Neuronal stem cell (in vitro differentiated cells): Measurements from ENCODE around the gene WBP4.

Experiments used
- DNase-seq: peaks from one replicate; pipeline ENCODE4 v3.0.0-alpha.2; 2013; ENCODE audit warnings: low spot score
- H2AFZ ChIP-seq: one replicate; pipeline ENCODE4 v1.6.1; 2013; ENCODE audit warnings: mild to moderate bottlenecking, low read length, inconsistent platforms
- H2AK5ac ChIP-seq: 2 replicates; pipeline ENCODE4 v1.6.1; 2013; ENCODE audit warnings: low read depth, mild to moderate bottlenecking, inconsistent platforms, low read length, moderate library complexity, mixed read lengths
- H2BK120ac ChIP-seq: 2 replicates; pipeline ENCODE4 v1.6.1; 2013; ENCODE audit warnings: low read depth, mild to moderate bottlenecking, inconsistent platforms, low read length, moderate library complexity, mixed read lengths
- H2BK12ac ChIP-seq: one replicate; pipeline ENCODE4 v1.6.1; 2013; ENCODE audit warnings: low read length, inconsistent platforms
- H2BK15ac ChIP-seq: 2 replicates; pipeline ENCODE4 v1.6.1; 2013; ENCODE audit warnings: mild to moderate bottlenecking, low read length, inconsistent platforms, mixed read lengths
- H2BK5ac ChIP-seq: one replicate; pipeline ENCODE4 v1.6.1; 2013; ENCODE audit warnings: inconsistent platforms, mild to moderate bottlenecking, low read length, moderate library complexity
- H3K14ac ChIP-seq: one replicate; pipeline ENCODE4 v1.6.1; 2013; ENCODE audit warnings: low read length, inconsistent platforms
- H3K18ac ChIP-seq: 2 replicates; pipeline ENCODE4 v1.6.1; 2013; ENCODE audit warnings: low read length, inconsistent platforms
- H3K23ac ChIP-seq: 2 replicates; pipeline ENCODE4 v1.6.1; 2013; ENCODE audit warnings: low read depth, mild to moderate bottlenecking, mixed read lengths, low read length, inconsistent platforms; ENCODE audit not compliant: poor library complexity
- H3K27ac ChIP-seq: replicated peaks from 3 replicates; pipeline ENCODE4 v1.5.1; 2013; ENCODE audit warnings: low read length, inconsistent platforms
- H3K27me3 ChIP-seq, 3 experiments: 2 replicates each; pipeline ENCODE4 v1.6.1; 2013; ENCODE audit warnings: low read length in 3 of 3, mild to moderate bottlenecking in 2 of 3, inconsistent platforms in 1 of 3, low read depth in 1 of 3, mixed read lengths in 1 of 3, moderate library complexity in 1 of 3; ENCODE audit not compliant: control insufficient read depth in 3 of 3, insufficient read depth in 3 of 3
- H3K36me3 ChIP-seq, 2 donors: replicated peaks in 1 of 2; 2 replicates each; pipeline ENCODE4 v1.6.1; 2013; ENCODE audit warnings: low read length in 2 of 2; ENCODE audit not compliant: control insufficient read depth in 2 of 2, insufficient read depth in 2 of 2
- H3K4ac ChIP-seq: 2 replicates; pipeline ENCODE4 v1.6.1; 2013; ENCODE audit warnings: inconsistent platforms, mild to moderate bottlenecking, low read length, moderate library complexity
- H3K4me1 ChIP-seq, 2 donors: 1 replicate in 1 of 2; 2 replicates in 1 of 2; pipeline ENCODE4 v1.6.1; 2013; ENCODE audit warnings: low read length in 2 of 2, low read depth in 1 of 2; ENCODE audit not compliant: control insufficient read depth in 2 of 2, insufficient read depth in 1 of 2
- H3K4me2 ChIP-seq: one replicate; pipeline ENCODE4 v1.6.1; 2013; ENCODE audit warnings: mild to moderate bottlenecking, low read length, inconsistent platforms; ENCODE audit not compliant: insufficient read depth, poor library complexity, severe bottlenecking
- H3K4me3 ChIP-seq, 2 donors: 2 replicates each; pipeline ENCODE4 v1.5.1; 2013; ENCODE audit warnings: low read length in 2 of 2, mild to moderate bottlenecking in 2 of 2, inconsistent platforms in 1 of 2, moderate library complexity in 1 of 2
- H3K79me1 ChIP-seq: one replicate; pipeline ENCODE4 v1.6.1; 2013; ENCODE audit warnings: low read depth, mild to moderate bottlenecking, inconsistent platforms, low read length, moderate library complexity
- H3K9ac ChIP-seq: one replicate; pipeline ENCODE4 v1.6.1; 2013; ENCODE audit warnings: mild to moderate bottlenecking, low read depth, low read length, inconsistent platforms; ENCODE audit not compliant: poor library complexity
- H3K9me3 ChIP-seq, 2 donors: replicated peaks in 1 of 2; 2 replicates each; pipeline versions ENCODE3 to v1.6.1; 2013; ENCODE audit warnings: low read length in 2 of 2, mild to moderate bottlenecking in 2 of 2, inconsistent platforms in 1 of 2, low read depth in 1 of 2, mixed read lengths in 1 of 2, moderate library complexity in 1 of 2; ENCODE audit not compliant: control insufficient read depth in 2 of 2, insufficient read depth in 1 of 2
- H4K8ac ChIP-seq: one replicate; pipeline ENCODE4 v1.6.1; 2013; ENCODE audit warnings: low read depth, mild to moderate bottlenecking, inconsistent platforms, low read length, moderate library complexity
- H4K91ac ChIP-seq: one replicate; pipeline ENCODE4 v1.6.1; 2013; ENCODE audit warnings: low read length, low read depth, mild to moderate bottlenecking, inconsistent platforms; ENCODE audit not compliant: poor library complexity
- whole genome bisulfite sequencing, 2 donors: extraction: QIAGEN DNeasy Blood & Tissue Kit; methylation state at CpG; one replicate each; pipeline ENCODE4 v1.1.7; 2013; ENCODE audit warnings: missing lambda C conversion rate in 2 of 2, mixed read lengths in 1 of 2; ENCODE audit not compliant: insufficient read length in 2 of 2, insufficient replicate concordance in 1 of 2; ENCODE audit errors: extremely low coverage in 2 of 2; 5-methylcytosine and 5-hydroxymethylcytosine counted together

WBP4 gene

DNA sequence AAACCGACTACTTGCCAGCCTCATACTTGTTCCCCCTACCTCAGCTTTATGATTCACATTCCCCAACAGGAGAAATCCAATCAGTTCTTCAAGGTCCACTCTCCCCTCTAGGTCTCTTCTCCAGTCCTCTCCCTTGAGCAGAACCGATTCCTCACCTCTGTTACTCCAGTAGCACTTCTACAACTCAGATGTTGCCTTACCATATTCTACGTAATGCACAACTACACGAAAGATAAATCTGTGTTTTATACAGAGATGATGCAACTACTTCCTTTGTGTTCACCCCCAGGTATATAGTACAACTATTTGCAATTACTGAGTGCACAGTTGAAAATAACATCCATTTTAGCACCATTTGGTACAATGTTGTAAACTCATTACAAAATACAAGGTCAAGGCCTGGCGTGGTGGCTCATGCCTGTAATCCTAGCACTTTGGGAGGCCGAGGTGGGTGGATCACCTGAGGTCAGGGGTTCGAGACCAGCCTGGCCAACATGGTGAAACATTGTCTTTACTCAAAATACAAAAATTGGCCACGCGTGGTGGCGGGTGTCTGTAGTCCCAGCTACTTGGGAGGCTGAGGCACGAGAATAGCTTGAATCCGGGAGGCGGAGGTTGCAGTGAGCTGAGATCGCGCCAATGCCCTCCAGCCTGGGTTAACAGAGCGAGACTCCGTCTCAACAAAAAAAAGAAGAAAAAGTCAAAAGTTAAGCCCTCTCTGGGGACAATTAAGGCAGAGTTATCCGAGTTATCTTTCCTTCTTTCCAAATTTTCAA lies 2.8 kb upstream of the WBP4 start:
- H3K9me3 ChIP-seq, result no peaks in the 10 kb centered on the region
- H2AFZ ChIP-seq, result peak overlapping the region; percentile 96
- H2BK5ac ChIP-seq, result no peak overlapping the region
- no peaks in the 10 kb centered on the region for H3K27me3 ChIP-seq
- H4K8ac ChIP-seq, result no peak overlapping the region
- H2BK120ac ChIP-seq, result no peak overlapping the region
- no peak overlapping the region for H3K18ac ChIP-seq
- H3K23ac ChIP-seq, result no peak overlapping the region
- no peak overlapping the region for H2BK12ac ChIP-seq
- no peak overlapping the region for H3K4ac ChIP-seq
- no peak overlapping the region for H2AK5ac ChIP-seq
- H3K9ac ChIP-seq, result no peak overlapping the region
- no peak overlapping the region for H3K14ac ChIP-seq
- H4K91ac ChIP-seq, result no peak overlapping the region
- H2BK15ac ChIP-seq, result no peak overlapping the region
- peak overlapping the region in 1 of 2 donors; percentile 82 for H3K4me3 ChIP-seq
- peaks cover 0 to 5% of the 10 kb centered on the region in 2 donors for H3K36me3 ChIP-seq
- no peak overlapping the region for H3K4me2 ChIP-seq
- H3K79me1 ChIP-seq, result no peaks in the 10 kb centered on the region
- DNase-seq, result no peak
- no CpG with 5 or more reads among the region's 18 CpGs for WGBS, 2 donors
- no peak overlapping the region for H3K27ac ChIP-seq
- H3K4me1 ChIP-seq, result peaks cover 1 to 3% of the 10 kb centered on the region in 2 donors

DNA sequence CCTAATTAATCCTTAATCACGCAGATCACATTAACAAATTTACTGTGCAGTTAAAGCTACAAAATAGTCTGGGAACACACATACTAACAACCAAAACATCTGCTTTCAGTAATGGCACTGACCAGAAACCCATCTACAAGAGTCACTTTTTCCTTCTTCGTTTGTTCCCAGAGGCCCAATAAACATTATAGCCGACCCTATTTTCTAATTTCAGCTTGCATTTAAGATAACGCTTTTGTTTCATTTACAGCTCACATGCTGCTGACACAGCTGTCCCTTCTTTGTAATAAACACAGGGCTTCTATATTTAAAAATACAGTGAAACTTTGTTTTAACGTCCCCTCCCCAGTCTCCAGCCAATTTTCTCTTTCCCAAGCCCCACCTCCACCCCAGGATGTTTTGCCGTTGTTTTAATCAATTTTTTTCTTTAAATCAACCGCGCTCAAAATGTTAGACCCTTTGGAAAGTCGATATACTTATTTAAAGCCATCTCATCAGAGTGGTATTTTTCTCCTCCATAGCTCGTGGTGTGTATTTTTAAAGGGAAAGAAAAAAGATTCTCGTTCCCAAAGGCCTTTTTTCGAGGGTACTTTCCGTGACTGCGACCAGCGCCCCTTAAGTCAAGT lies 1.7 kb upstream of the WBP4 start:
- peaks cover 1 to 3% of the 10 kb centered on the region in 2 donors for H3K4me1 ChIP-seq
- DNase-seq, result no peak

DNA sequence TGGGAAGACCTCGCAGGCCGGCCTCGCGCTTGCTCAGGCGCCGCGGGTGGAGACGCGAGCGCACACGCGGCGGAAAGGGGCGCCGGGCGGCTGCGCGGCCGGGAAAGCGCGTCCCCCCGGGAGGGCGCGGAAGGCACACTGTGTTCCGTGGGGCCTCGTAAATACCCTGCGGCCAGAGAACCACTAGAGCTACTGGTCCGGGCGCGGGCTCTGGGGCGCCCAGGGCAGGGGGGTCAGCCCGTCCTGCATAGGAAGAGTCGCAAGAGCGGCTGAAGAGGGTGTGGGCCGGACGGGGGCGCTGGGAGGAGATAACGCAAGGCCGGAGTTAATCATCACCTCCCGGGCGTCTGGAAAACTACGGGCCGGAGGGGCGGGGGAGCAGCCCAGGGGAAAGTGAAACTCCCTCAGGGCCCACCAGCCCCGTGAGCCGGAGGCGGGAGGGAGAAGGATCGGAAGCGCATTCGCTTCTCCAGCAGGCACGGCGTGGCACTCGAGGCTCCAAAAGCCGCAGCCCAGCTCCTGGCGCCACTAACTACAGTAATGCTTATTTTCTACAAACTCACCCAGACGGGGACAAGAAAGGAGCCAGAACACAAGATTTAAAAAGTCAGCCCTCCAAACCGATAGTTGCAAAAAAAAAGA lies 1.1 kb upstream of the WBP4 start:
- H3K27me3 ChIP-seq, result no peaks in the 10 kb centered on the region
- no CpG with 5 or more reads among the region's 57 CpGs for WGBS, 2 donors
- peak overlapping the region; percentile 92 for H4K8ac ChIP-seq
- peak overlapping the region; percentile 58 for H2BK15ac ChIP-seq
- H3K9me3 ChIP-seq, result no peaks in the 10 kb centered on the region
- DNase-seq, result peak; percentile 84
- peak overlapping the region; percentile 96 for H3K27ac ChIP-seq
- peak overlapping the region; percentile 66 for H3K4me2 ChIP-seq
- peak overlapping the region; percentile 92 for H2BK5ac ChIP-seq
- peaks cover 0 to 3% of the 10 kb centered on the region in 2 donors for H3K4me1 ChIP-seq
- peak overlapping the region; percentile 10 for H2BK12ac ChIP-seq
- peak overlapping the region; percentile 93 for H3K9ac ChIP-seq
- H3K18ac ChIP-seq, result peak overlapping the region; percentile 99
- no peak overlapping the region for H4K91ac ChIP-seq
- H2BK120ac ChIP-seq, result no peak overlapping the region
- peaks cover 0 to 22% of the 10 kb centered on the region in 2 donors for H3K36me3 ChIP-seq
- H3K79me1 ChIP-seq, result no peaks in the 10 kb centered on the region
- no peak overlapping the region for H2AK5ac ChIP-seq
- peak overlapping the region; percentile 66 for H3K4ac ChIP-seq
- no peak overlapping the region for H3K23ac ChIP-seq
- H3K14ac ChIP-seq, result peak overlapping the region; percentile 94
- peak overlapping the region; percentile 82 to 95 for H3K4me3 ChIP-seq
- peak overlapping the region; percentile 96 for H2AFZ ChIP-seq

More for the DNA sequence above, 1.7 kb upstream of the WBP4 start:
- H3K4me2 ChIP-seq, result peak overlapping the region; percentile 66
- no peak overlapping the region for H2BK12ac ChIP-seq
- no peak overlapping the region for H3K14ac ChIP-seq
- no peak overlapping the region for H3K9ac ChIP-seq
- no peak overlapping the region for H2AK5ac ChIP-seq
- no peak overlapping the region for H3K4ac ChIP-seq
- no peaks in the 10 kb centered on the region for H3K9me3 ChIP-seq
- H3K36me3 ChIP-seq, result peaks cover 0 to 16% of the 10 kb centered on the region in 2 donors
- no peak overlapping the region for H3K23ac ChIP-seq
- no peaks in the 10 kb centered on the region for H3K27me3 ChIP-seq
- H2BK15ac ChIP-seq, result peak overlapping the region; percentile 58
- peak overlapping the region; percentile 92 for H4K8ac ChIP-seq
- H3K18ac ChIP-seq, result peak overlapping the region; percentile 99
- peak overlapping the region; percentile 92 for H2BK5ac ChIP-seq
- no CpG with 5 or more reads among the region's 15 CpGs for WGBS, 2 donors
- no peak overlapping the region for H4K91ac ChIP-seq
- peak overlapping the region; percentile 82 to 95 for H3K4me3 ChIP-seq
- H3K79me1 ChIP-seq, result no peaks in the 10 kb centered on the region
- peak overlapping the region; percentile 96 for H3K27ac ChIP-seq
- H2AFZ ChIP-seq, result peak overlapping the region; percentile 96
- no peak overlapping the region for H2BK120ac ChIP-seq

DNA sequence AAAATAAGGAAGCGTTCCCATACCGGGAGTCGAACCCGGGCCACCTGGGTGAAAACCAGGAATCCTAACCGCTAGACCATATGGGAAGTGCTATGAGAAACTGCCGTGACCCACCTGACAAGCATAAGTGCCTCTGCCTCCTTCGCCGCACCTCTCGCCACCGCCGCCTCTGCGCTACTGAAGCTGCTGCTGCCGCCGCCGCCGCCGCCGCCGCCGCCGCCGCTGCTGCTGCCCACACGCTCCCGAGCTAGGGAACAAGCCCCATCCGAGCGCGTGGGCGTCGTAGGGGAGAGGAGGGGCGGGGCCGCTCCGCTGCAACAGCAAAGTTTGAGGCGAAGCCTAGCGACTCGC lies 610 bp upstream of the WBP4 start:
- peak overlapping the region; percentile 99 for H3K23ac ChIP-seq
- no CpG with 5 or more reads among the region's 35 CpGs for WGBS, 2 donors
- no peaks in the 10 kb centered on the region for H3K9me3 ChIP-seq
- no peak overlapping the region for H4K8ac ChIP-seq
- H3K4me2 ChIP-seq, result peak overlapping the region; percentile 66
- H2AK5ac ChIP-seq, result no peak overlapping the region
- H3K79me1 ChIP-seq, result no peaks in the 10 kb centered on the region
- H3K9ac ChIP-seq, result peak overlapping the region; percentile 97
- H3K14ac ChIP-seq, result peak overlapping the region; percentile 99
- peak overlapping the region; percentile 96 for H2AFZ ChIP-seq
- peak overlapping the region; percentile 49 for H4K91ac ChIP-seq
- no peak overlapping the region for H3K4ac ChIP-seq
- peak overlapping the region; percentile 92 for H2BK5ac ChIP-seq
- peak overlapping the region; percentile 82 to 95 for H3K4me3 ChIP-seq
- H3K4me1 ChIP-seq, result peaks cover 0 to 3% of the 10 kb centered on the region in 2 donors
- peak overlapping the region; percentile 99 for H3K18ac ChIP-seq
- no peaks in the 10 kb centered on the region for H3K27me3 ChIP-seq
- H2BK120ac ChIP-seq, result peak overlapping the region; percentile 57
- H3K27ac ChIP-seq, result peak overlapping the region; percentile 96
- H3K36me3 ChIP-seq, result peaks cover 0 to 27% of the 10 kb centered on the region in 2 donors
- peak; percentile 90 for DNase-seq
- no peak overlapping the region for H2BK12ac ChIP-seq
- peak overlapping the region; percentile 95 for H2BK15ac ChIP-seq
